ENCODE data around the gene NEK1. TPM values are rescaled to one million over a fixed set of nuclear protein-coding genes. Genes with fewer than 3 reads are reported as not detected.

The NEK1 gene
- total and polyA plus RNA-seq, 2 of the 13 experiments (the other 11 are each of a cell fraction or from before 2014, with no cell fraction given), result 2.9 to 5.4 TPM

DNA sequence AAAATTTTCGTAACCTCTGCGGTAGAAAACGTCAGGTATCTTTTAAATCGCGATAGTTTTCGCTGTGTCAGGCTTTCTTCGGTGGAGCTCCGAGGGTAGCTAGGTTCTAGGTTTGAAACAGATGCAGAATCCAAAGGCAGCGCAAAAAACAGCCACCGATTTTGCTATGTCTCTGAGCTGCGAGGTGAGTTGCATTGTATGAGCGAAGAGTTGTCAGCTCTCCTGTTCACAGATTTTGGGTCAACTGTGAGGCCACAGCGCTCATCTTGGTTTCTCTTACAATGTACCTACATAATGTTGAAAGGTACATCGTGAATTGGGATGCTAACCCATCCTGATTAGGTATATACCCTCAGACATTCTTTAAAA, 8.5 kb upstream of the NEK1 start (continued):
- TF ChIP-seq, protein P1, sequence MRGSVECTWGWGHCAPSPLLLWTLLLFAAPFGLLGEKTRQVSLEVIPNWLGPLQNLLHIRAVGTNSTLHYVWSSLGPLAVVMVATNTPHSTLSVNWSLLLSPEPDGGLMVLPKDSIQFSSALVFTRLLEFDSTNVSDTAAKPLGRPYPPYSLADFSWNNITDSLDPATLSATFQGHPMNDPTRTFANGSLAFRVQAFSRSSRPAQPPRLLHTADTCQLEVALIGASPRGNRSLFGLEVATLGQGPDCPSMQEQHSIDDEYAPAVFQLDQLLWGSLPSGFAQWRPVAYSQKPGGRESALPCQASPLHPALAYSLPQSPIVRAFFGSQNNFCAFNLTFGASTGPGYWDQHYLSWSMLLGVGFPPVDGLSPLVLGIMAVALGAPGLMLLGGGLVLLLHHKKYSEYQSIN (CRISPR knock-in tag; IDR thresholded peaks at IDR 0.05; ENCODE audit: borderline replicate concordance), result no peak
- TF ChIP-seq ZNF205 (CRISPR knock-in tag; IDR thresholded peaks at IDR 0.05) (no peak), MLLT10 (CRISPR knock-in tag; IDR thresholded peaks at IDR 0.05) (no peak), ZNF720 (CRISPR knock-in tag; IDR thresholded peaks at IDR 0.05) (no peak), ZFP37 (CRISPR knock-in tag; IDR thresholded peaks at IDR 0.05; ENCODE audit: borderline replicate concordance) (no peak)
- TF ChIP-seq, protein P2, sequence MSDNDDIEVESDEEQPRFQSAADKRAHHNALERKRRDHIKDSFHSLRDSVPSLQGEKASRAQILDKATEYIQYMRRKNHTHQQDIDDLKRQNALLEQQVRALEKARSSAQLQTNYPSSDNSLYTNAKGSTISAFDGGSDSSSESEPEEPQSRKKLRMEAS (IDR thresholded peaks at IDR 0.05), result no peak

DNA sequence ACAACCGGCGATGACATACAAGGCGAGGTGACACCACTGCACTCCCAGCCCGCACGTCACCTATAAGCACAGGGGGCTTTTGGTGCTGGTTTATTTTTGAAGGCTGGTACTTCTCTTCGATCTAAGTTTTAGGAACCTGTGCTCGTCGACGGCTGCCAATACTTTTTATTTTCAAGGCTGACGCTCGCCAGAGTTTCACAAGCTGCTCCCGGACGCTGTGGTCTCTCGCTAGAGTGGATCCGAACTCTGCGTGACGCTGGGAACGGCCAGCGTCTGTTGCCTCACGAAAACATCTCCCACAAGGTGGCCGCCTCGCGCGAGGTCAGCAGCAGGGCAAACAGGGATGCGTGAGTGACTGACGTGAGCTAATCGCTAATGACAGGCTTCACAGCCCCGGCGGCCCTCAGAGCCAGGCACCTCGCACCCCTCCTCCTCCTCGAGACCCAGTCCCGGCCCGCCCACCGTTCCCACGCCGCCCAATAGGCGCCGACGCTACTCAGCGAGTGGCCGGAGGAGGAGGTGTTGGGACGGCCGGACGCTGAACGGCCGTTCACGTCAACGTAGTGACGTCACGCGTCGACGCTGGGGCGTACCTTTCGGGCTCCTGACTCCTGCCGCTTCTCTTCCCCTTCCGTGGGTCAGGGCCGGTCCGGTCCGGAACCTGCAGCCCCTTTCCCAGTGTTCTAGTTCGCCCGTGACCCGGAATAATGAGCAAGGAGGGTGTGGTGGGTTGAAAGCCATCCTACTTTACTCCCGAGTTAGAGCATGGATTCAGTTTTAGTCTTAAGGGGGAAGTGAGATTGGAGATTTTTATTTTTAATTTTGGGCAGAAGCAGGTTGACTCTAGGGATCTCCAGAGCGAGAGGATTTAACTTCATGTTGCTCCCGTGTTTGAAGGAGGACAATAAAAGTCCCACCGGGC, 7.8 kb upstream of the NEK1 start, which contains the start of gene CLCN3:
TSS of gene CLCN3 (plus strand) at position 621 of the 922 bp plus-strand sequence. CDS start 15,351 bp downstream, outside the sequence.
- no peaks in the 10 kb centered on the region; the same call in 1 of the 2 replicates for H4K20me1 ChIP-seq (ENCODE audit: insufficient read depth, low read length)
- intact Hi-C loops (cut with micrococcal nuclease; ENCODE audit: unreplicated experiment), result loop anchor here (1.0 to 10.0 kb wide), 4 partner anchors 41 to 465 kb away; partner anchors contain the start of genes AADAT and MFAP3L
- CTCF ChIA-PET (ENCODE audit: low intra/inter-chr PET ratio, low total read pairs), result no interaction called here
- H3K27me3 ChIP-seq (ENCODE audit: control insufficient read depth in 1 of 2, insufficient read depth in 2 of 2, low read length in 2 of 2), result no peaks in the 10 kb centered on the region
- POLR2A ChIA-PET, result interaction anchor here (0.7 to 1.7 kb wide), 6 partner anchors 8 to 406 kb away, joined by 3 to 10 read pairs (median 4); partner anchors contain the start of genes MFAP3L and NEK1
- peak within 1 kb of the TSS; percentile 86 for H3K27ac ChIP-seq (ENCODE audit: extremely low read length, insufficient read depth, low read length)
- H3K36me3 ChIP-seq (replicated peaks in 1 of 2; ENCODE audit: control insufficient read depth in 1 of 2, insufficient read depth in 2 of 2, low read length in 2 of 2), result no peaks in the 10 kb centered on the region
- under 1% methylated on average over 30 of the region's 67 CpGs for WGBS (ENCODE audit: low lambda C conversion rate)
- peaks cover 40% of the 10 kb centered on the region for H3K79me2 ChIP-seq (ENCODE audit: insufficient read depth, low read length)
- DNase-seq (ENCODE audit: low spot score) (peak; percentile 94), ATAC-seq (peak; percentile 96), FAIRE-seq (peak; percentile 89)
- H3K4me3 ChIP-seq (replicated peaks in 1 of 3; ENCODE audit: insufficient read depth in 1 of 3, low read depth in 2 of 3, low read length in 3 of 3), result peak within 1 kb of the TSS; percentile 79 to 84 (median 80)
- H3K4me2 ChIP-seq (ENCODE audit: low read depth, low read length), result peak within 1 kb of the TSS; percentile 96
- H3K9ac ChIP-seq (ENCODE audit: insufficient read depth, low read depth, low read length), result peak within 1 kb of the TSS; percentile 96
- H2AFZ ChIP-seq (ENCODE audit: low read length), result peak within 1 kb of the TSS; percentile 45
- in situ Hi-C loops (cut with HindIII; ENCODE audit: extremely low pct_ligation_motif_present, low pct_unique_long_range_greater_than_20kb), result loop anchor here (5.0 to 25.0 kb wide), 3 partner anchors 42 to 467 kb away; partner anchors contain the start of gene AADAT
- peaks cover 55% of the 10 kb centered on the region for H3K4me1 ChIP-seq (ENCODE audit: insufficient read depth, low read length)
- no peaks in the 10 kb centered on the region for H3K9me3 ChIP-seq (ENCODE audit: low read length)
- no TSS peak for BruUV-seq (replicated peaks)
- TF ChIP-seq, protein P3, sequence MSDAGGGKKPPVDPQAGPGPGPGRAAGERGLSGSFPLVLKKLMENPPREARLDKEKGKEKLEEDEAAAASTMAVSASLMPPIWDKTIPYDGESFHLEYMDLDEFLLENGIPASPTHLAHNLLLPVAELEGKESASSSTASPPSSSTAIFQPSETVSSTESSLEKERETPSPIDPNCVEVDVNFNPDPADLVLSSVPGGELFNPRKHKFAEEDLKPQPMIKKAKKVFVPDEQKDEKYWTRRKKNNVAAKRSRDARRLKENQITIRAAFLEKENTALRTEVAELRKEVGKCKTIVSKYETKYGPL (CRISPR knock-in tag; IDR thresholded peaks at IDR 0.05), result no peak
- TF ChIP-seq, protein P4, sequence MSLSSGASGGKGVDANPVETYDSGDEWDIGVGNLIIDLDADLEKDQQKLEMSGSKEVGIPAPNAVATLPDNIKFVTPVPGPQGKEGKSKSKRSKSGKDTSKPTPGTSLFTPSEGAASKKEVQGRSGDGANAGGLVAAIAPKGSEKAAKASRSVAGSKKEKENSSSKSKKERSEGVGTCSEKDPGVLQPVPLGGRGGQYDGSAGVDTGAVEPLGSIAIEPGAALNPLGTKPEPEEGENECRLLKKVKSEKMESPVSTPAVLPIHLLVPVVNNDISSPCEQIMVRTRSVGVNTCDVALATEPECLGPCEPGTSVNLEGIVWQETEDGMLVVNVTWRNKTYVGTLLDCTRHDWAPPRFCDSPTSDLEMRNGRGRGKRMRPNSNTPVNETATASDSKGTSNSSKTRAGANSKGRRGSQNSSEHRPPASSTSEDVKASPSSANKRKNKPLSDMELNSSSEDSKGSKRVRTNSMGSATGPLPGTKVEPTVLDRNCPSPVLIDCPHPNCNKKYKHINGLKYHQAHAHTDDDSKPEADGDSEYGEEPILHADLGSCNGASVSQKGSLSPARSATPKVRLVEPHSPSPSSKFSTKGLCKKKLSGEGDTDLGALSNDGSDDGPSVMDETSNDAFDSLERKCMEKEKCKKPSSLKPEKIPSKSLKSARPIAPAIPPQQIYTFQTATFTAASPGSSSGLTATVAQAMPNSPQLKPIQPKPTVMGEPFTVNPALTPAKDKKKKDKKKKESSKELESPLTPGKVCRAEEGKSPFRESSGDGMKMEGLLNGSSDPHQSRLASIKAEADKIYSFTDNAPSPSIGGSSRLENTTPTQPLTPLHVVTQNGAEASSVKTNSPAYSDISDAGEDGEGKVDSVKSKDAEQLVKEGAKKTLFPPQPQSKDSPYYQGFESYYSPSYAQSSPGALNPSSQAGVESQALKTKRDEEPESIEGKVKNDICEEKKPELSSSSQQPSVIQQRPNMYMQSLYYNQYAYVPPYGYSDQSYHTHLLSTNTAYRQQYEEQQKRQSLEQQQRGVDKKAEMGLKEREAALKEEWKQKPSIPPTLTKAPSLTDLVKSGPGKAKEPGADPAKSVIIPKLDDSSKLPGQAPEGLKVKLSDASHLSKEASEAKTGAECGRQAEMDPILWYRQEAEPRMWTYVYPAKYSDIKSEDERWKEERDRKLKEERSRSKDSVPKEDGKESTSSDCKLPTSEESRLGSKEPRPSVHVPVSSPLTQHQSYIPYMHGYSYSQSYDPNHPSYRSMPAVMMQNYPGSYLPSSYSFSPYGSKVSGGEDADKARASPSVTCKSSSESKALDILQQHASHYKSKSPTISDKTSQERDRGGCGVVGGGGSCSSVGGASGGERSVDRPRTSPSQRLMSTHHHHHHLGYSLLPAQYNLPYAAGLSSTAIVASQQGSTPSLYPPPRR (CRISPR knock-in tag; IDR thresholded peaks at IDR 0.05; ENCODE audit: borderline replicate concordance), result peak; percentile 64
- TF ChIP-seq, protein P5, sequence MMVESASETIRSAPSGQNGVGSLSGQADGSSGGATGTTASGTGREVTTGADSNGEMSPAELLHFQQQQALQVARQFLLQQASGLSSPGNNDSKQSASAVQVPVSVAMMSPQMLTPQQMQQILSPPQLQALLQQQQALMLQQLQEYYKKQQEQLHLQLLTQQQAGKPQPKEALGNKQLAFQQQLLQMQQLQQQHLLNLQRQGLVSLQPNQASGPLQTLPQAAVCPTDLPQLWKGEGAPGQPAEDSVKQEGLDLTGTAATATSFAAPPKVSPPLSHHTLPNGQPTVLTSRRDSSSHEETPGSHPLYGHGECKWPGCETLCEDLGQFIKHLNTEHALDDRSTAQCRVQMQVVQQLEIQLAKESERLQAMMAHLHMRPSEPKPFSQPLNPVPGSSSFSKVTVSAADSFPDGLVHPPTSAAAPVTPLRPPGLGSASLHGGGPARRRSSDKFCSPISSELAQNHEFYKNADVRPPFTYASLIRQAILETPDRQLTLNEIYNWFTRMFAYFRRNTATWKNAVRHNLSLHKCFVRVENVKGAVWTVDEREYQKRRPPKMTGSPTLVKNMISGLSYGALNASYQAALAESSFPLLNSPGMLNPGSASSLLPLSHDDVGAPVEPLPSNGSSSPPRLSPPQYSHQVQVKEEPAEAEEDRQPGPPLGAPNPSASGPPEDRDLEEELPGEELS (CRISPR knock-in tag; IDR thresholded peaks at IDR 0.05), result no peak

All from HepG2 (cell line).